ENCODE results near the gene RAB40C.

The RAB40C gene

GRCh38 chr16:558298-559020 lies 31.4 kb upstream of the RAB40C start:
- ChIA-PET POLR2A (interaction anchor here (0.9 kb wide), 1 partner anchor 11 kb away, joined by 5 read pairs; the partner anchor contains the start of gene PIGQ), CTCF (no interaction called here)
- no peak for DNase-seq (ENCODE audit: extremely low spot score)
- TF ChIP-seq SUZ12 (IDR thresholded peaks at IDR 0.05) (no peak), ZNF384 (IDR thresholded peaks at IDR 0.05) (no peak), SP1 (IDR thresholded peaks at IDR 0.05) (no peak), NFRKB (IDR thresholded peaks at IDR 0.05) (no peak), L3MBTL2 (conservative IDR thresholded peaks at IDR 0.05) (no peak), FOXA1 (IDR thresholded peaks at IDR 0.05) (no peak), HDGF (IDR thresholded peaks at IDR 0.05; ENCODE audit: borderline replicate concordance) (no peak), FOXM1 (IDR thresholded peaks at IDR 0.05; ENCODE audit: borderline replicate concordance) (no peak), ELF4 (IDR thresholded peaks at IDR 0.05) (no peak), PKNOX1 (IDR thresholded peaks at IDR 0.05) (no peak), BHLHE40 (IDR thresholded peaks at IDR 0.05; ENCODE audit: borderline replicate concordance) (no peak), ARNT (IDR thresholded peaks at IDR 0.05) (no peak), LEF1 (IDR thresholded peaks at IDR 0.05; ENCODE audit: borderline replicate concordance) (no peak), FOXK2 (IDR thresholded peaks at IDR 0.05) (no peak), TARDBP (IDR thresholded peaks at IDR 0.05) (no peak), CTBP1 (IDR thresholded peaks at IDR 0.05; ENCODE audit: borderline replicate concordance) (no peak)

- POLR2A ChIA-PET: interaction anchor here (0.9 kb wide), 1 partner anchor 11 kb away, joined by 5 read pairs; the partner anchor contains the start of gene PIGQ
- CTCF ChIA-PET: no interaction called here
- DNase-seq (ENCODE audit: extremely low spot score): no peak
- TF ChIP-seq L3MBTL2 (conservative IDR thresholded peaks at IDR 0.05) (no peak), LEF1 (IDR thresholded peaks at IDR 0.05; ENCODE audit: borderline replicate concordance) (no peak), CTBP1 (IDR thresholded peaks at IDR 0.05; ENCODE audit: borderline replicate concordance) (no peak), FOXK2 (IDR thresholded peaks at IDR 0.05) (no peak)
These were observed 30.9 kb upstream of the RAB40C start for GRCh38 chr16:559021-559380.

- POLR2A ChIA-PET: interaction anchor here (0.9 kb wide), 1 partner anchor 10 kb away, joined by 5 read pairs; the partner anchor contains the start of gene PIGQ
- CTCF ChIA-PET: no interaction called here
- no peak for TF ChIP-seq SUZ12 (IDR thresholded peaks at IDR 0.05)
- TF ChIP-seq ZNF384 (IDR thresholded peaks at IDR 0.05): no peak
- TF ChIP-seq FOXM1 (IDR thresholded peaks at IDR 0.05; ENCODE audit: borderline replicate concordance): no peak
- no peak for DNase-seq (ENCODE audit: extremely low spot score)
These were observed 30.3 kb upstream of the RAB40C start for GRCh38 chr16:559411-560203.

GRCh38 chr16:560204-560700 lies 29.6 kb upstream of the RAB40C start, which contains the start of gene PRR35:
Gene PRR35, plus strand, starts transcription at chr16:560394. Its CDS starts 2,901 bp downstream, at chr16:563295.
- DNase-seq (ENCODE audit: extremely low spot score): no peak
- ChIA-PET POLR2A (no interaction called here), CTCF (no interaction called here)
- TF ChIP-seq PKNOX1 (IDR thresholded peaks at IDR 0.05) (no peak), SP1 (IDR thresholded peaks at IDR 0.05) (no peak), TARDBP (IDR thresholded peaks at IDR 0.05) (no peak), ARNT (IDR thresholded peaks at IDR 0.05) (no peak), ZNF384 (IDR thresholded peaks at IDR 0.05) (no peak), LEF1 (IDR thresholded peaks at IDR 0.05; ENCODE audit: borderline replicate concordance) (no peak), FOXM1 (IDR thresholded peaks at IDR 0.05; ENCODE audit: borderline replicate concordance) (no peak), CTBP1 (IDR thresholded peaks at IDR 0.05; ENCODE audit: borderline replicate concordance) (no peak), SUZ12 (IDR thresholded peaks at IDR 0.05) (no peak), BHLHE40 (IDR thresholded peaks at IDR 0.05; ENCODE audit: borderline replicate concordance) (no peak), ELF4 (IDR thresholded peaks at IDR 0.05) (no peak), FOXA1 (IDR thresholded peaks at IDR 0.05) (no peak), HDGF (IDR thresholded peaks at IDR 0.05; ENCODE audit: borderline replicate concordance) (no peak), L3MBTL2 (conservative IDR thresholded peaks at IDR 0.05) (no peak), NFRKB (IDR thresholded peaks at IDR 0.05) (no peak), FOXK2 (IDR thresholded peaks at IDR 0.05) (no peak)

GRCh38 chr16:560701-561412 lies 29.0 kb upstream of the RAB40C start:
- DNase-seq (ENCODE audit: extremely low spot score): no peak
- TF ChIP-seq LEF1 (IDR thresholded peaks at IDR 0.05; ENCODE audit: borderline replicate concordance) (no peak), BHLHE40 (IDR thresholded peaks at IDR 0.05; ENCODE audit: borderline replicate concordance) (no peak), PKNOX1 (IDR thresholded peaks at IDR 0.05) (no peak), CTBP1 (IDR thresholded peaks at IDR 0.05; ENCODE audit: borderline replicate concordance) (no peak), L3MBTL2 (conservative IDR thresholded peaks at IDR 0.05) (no peak), FOXM1 (IDR thresholded peaks at IDR 0.05; ENCODE audit: borderline replicate concordance) (no peak), FOXK2 (IDR thresholded peaks at IDR 0.05) (no peak), ARNT (IDR thresholded peaks at IDR 0.05) (no peak), SP1 (IDR thresholded peaks at IDR 0.05) (no peak), FOXA1 (IDR thresholded peaks at IDR 0.05) (no peak), HDGF (IDR thresholded peaks at IDR 0.05; ENCODE audit: borderline replicate concordance) (no peak), SUZ12 (IDR thresholded peaks at IDR 0.05) (no peak), TARDBP (IDR thresholded peaks at IDR 0.05) (no peak), ZNF384 (IDR thresholded peaks at IDR 0.05) (no peak), NFRKB (IDR thresholded peaks at IDR 0.05) (no peak)
- ChIA-PET CTCF (no interaction called here), POLR2A (no interaction called here)
